Measurements from ENCODE around the gene FOXC2.

The FOXC2 gene

DNA sequence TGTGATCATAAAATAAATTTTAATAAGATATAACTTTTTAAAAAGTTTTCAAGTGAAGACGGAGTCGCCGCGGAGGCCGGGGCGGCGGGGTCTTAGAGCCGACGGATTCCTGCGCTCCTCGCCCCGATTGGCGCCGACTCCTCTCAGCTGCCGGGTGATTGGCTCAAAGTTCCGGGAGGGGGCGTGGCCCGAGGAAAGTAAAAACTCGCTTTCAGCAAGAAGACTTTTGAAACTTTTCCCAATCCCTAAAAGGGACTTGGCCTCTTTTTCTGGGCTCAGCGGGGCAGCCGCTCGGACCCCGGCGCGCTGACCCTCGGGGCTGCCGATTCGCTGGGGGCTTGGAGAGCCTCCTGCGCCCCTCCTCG is at the start of gene FOXC2:
Gene FOXC2 (plus strand): TSS at position 229 of the 365 bp plus-strand sequence. CDS start 507 bp downstream, outside the sequence.
- peak; percentile 90 for DNase-seq (ENCODE audit: low spot score)

DNA sequence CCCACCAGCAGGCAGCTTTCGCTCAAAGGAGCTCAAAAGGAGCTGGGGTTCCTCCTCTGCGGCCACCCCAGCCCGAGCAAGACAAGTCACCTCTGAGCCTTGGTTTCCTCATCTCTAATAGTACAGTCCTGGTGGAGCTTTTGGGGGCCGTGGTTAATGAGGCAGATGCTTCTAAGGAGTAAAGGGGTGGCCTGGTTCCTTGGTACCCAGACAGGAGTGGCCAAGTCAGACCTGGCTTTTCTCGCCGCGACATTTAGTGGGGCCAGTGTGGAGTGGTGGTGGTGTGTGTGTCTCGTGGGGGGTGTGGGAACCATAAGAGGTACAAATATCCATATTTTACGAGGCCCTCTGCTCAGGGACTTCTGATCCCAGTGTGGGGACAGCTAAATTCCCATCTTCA is 49.6 kb upstream of the FOXC2 start:
- no peak for DNase-seq (ENCODE audit: low spot score)

DNA sequence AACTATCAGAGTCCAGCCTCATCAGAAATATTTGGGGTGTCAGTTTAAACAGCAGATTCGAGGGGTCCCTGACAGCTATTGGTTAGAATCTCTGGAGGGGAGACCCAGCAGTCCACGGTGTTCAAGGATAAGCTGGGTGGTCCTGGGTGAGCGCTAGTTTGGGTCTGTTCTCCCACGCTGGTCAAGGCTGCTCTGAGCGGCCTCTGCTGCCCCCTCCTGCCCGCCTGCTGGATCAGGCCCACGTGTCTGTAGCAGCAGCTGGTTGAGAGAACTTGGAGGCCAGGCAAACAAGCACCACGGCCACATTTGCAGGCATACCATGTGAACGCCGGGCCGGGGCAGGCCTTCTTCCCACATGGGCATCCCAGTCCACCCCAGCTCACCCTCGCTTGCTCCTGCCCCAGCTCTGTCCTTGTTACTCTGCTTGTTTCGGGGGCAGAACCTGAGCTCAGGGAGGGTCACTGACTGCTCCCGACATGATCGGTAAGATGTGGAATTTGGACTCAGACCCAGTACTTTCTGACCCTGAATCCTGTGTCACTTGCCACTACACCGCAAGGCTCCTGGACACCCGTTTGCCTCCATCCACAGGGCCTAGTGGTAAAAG is 48.9 kb upstream of the FOXC2 start:
- peak; percentile 82 for DNase-seq (ENCODE audit: low spot score)

DNA sequence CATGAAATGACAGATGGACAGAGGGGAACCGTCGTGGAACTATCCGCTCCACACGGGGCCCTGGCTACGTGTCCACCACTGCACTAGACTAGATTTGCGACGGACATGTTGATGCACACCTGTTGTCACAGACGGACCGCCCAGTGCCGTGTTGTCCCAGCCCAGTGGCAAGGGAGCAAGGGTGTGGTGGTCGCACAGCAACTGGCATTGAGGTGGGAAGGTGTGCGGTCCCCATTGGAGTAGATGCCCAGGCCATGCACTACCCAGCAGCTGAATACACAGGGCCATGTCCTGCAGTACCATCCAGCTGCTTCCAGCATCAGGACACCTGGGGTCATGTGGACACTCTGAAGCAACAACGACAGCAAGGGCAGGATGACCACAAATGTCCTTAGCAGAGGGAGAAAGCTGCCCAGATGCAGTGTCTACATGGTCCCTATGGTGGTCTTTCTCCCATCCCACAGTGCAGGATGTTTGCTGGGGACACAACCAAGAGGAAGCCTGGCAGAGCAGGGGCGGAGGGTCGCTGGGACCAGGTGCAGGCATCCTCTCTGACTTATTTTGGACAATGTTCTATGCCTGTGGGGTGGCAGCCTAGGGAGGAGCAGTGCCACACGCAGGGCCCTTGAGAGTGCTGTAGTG is 47.5 kb upstream of the FOXC2 start:
- no peak for DNase-seq (ENCODE audit: low spot score)

DNA sequence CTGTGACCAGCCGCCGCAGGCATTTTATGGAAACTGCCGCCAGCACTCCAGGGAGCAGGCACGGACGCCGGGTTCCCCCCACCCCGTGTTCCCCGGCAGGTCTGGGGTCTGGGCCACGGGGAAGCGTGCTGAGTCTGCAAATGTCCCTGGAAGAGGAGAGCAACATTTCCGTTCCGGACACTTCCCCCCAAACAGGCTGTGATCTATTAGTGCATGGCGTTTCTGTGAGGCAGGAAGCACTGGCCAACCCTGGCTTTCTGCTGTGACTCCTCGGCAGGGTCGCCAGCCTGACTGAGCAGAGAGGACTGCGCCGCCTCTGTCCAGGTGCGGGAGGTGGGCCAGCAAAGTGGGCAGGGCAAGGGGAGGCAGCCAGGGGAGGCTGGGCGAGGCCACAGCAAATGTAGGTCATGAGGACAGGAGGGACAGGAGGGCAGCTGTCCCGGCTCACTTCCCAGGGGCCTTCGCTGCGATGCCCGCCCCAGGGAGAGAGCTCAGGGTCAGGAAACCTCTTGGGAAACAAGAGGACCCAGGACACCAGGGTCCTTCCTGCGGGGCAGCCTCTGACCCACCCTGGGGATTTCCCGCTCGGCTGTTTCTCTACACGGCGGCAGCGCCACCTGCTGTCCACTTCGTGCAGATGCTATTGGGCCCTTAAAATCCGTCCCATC is 46.8 kb upstream of the FOXC2 start:
- DNase-seq (ENCODE audit: low spot score): peak; percentile 76

DNA sequence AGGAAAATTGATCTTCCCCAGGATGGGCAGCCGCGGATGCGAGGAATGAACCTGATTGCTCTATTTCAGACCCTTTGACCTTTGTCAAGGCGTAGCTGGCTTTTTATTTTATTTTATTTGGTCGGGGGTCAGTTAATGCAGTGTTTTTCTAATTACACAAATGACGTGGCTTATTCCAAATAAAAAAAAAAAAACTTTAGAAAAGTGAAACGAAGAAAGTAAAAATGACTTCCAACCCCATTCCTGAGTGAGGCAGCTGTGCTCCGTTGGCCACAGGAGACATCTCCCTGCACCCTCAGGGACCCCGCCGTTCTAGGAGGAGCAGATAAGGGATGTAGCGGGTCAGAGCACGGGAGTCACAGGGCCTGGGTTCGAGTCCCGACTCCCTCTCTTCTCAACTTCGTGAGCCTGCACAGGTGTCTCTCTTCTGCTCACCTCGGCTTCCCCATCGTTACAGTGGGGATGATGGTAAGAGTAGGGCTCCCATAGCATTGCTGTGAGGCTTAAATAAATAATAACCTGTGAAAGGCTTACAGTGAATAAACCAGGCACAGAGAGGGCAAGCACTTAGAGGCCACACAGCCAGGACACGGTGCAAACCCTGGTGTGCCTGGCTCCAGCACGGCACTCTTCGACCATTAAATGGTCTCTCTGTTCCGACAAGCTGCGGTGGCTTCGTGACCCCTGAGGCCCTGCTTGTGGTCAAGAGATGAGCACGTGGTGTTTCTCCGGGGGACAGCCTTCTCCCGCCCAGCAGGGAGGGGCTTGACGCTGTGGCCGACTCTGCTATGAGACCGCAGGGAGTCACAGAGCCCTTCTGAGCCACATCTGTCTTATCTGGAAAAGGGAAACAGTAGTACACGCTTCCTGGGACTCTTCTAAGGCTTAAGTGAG is 46.1 kb upstream of the FOXC2 start:
- DNase-seq (ENCODE audit: low spot score): no peak

DNA sequence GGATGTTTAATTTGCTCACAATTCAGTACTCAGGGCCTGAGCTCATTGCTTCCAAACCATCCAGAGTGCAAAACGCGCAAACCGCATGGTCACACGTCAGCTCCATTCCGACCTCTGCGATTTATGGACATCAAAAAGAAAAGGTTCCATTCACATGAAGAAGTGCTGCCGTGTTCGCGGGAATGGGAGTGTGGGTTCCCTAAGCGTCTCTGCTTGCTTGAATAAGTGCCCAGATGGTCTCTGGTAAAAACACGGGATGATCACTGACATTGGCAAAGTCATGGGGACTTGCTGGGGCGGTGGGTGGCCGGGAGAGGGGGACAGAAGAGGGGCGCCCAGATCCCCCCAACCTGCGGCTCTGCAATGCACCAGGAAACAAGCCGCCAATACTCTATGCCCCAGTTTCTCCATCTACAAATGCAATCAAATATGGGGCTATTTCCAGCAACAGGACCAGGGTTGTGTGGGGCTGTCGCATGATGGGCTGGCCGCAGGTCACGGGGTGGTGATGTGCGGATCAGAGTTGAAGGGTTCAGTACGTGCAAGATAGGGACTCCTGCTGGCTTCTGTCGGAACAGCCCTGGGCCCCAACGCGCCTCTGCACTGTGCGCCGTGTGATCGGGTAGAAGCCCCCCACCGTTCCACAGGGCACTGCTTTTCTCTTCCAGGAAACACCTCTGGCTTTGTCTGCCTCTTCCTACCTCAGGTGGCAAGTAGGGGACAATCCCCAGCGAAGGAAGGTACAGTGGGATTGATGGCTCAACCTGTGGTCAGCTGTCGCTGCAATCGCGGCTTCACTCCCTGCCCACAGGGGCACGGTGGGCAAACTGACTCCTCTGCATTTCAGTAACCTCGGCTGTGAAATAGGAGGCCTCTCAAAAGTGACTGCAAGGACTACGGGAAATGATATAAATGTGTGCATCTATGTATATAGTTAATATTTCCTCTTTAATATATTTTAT is 45.1 kb upstream of the FOXC2 start:
- no peak for DNase-seq (ENCODE audit: low spot score)

DNA sequence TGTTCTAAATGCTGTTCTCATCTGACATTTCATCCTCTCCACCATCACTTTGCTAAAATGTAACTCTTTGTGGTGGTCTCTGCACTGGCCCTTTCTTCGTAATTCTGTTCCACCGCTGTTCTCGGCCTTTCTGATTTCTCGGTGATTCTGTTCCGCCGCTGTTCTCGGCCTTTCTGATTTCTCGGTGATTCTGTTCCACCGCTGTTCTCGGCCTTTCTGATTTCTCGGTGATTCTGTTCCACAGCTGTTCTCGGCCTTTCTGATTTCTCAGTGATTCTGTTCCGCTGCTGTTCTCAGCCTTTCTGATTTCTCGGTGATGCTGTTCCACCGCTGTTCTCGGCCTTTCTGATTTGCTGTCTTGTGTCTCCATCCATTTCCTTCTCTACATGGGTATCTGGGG is 44.0 kb upstream of the FOXC2 start:
- no peak for DNase-seq (ENCODE audit: low spot score)

DNA sequence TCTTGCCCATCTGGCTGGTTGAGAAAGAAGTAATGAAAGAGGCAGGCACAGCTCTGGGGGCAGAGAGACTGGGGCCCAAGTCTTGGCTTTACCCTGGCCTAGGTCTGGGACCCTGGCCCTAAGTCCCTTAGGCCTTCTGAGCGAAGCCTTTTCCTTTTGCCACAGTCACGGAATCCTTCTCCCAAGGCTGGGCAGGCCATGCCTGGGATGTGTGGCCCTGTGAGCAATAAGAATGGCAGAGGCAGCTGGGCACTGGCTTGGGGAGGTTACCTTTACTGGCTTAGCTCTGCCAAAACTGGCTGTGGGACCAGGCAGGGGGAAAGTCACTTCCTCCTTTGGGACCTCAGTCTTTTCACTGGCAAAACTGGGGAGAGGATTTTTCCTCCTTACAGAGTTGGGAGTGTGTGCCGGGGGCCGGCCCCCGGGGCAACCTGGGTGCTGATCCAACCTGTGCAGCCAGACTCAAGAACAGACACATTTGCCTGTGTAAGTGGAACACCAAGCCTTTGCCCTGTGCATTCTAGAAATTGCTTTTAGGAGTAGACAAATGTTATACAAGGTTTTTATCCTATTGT is 43.4 kb upstream of the FOXC2 start:
- no peak for DNase-seq (ENCODE audit: low spot score)

DNA sequence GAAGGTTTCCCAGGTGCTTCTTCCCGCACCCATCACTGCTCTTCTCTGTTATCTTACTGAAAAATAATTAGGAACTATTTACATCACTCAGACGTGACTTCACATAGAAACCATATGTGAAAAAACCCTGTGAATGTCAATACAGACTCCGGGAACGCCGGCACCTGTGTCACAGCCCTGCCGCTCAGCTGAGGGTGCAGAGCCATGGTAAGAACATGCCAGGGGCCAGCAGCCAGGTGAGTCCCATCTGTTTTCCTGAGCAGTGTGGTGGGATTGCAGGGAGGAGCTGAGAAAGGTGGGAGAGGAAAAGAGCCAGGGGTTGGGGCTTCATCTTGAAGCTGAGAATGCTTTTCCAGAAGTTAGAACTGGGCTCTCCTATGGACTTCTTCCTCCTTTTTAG is 42.6 kb upstream of the FOXC2 start:
- DNase-seq (ENCODE audit: low spot score): no peak

DNA sequence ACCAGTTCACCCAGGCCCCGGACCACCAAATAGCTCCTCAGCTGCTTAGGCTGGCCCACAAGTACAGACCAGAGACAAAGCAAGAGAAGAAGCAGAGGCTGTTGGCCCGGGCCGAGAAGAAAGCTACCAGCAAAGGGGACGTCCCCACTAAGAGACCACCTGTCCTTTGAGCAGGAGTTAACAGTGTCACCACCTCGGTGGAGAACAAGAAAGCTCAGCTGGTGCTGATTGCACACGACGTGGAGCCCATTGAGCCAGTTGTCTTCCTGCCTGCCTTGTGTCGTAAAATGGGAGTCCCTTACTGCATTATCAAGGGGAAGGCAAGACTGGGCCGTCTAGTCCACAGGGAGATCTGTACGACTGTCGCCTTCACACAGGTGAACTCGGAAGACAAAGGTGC is 40.9 kb upstream of the FOXC2 start:
- no peak for DNase-seq (ENCODE audit: low spot score)

DNA sequence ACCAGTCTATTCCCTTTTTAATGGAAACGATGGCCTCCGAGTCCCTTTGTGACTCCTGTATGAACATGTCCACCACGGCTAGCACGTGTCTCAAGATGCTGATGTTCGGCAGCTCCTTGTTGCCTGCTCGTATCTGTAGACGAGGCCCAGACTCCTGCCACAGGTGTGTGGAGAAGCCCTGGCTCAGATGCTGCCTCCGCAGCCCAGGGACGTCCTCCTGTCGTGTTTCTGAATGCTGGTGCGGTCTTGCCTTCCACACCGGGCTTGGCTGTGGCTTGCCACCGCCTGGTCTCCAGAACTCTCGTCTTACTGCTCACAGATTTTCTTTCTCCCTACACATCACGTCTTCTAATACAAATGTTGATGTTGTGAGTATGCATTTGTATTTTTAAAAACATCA is 39.3 kb upstream of the FOXC2 start:
- no peak for DNase-seq (ENCODE audit: low spot score)

DNA sequence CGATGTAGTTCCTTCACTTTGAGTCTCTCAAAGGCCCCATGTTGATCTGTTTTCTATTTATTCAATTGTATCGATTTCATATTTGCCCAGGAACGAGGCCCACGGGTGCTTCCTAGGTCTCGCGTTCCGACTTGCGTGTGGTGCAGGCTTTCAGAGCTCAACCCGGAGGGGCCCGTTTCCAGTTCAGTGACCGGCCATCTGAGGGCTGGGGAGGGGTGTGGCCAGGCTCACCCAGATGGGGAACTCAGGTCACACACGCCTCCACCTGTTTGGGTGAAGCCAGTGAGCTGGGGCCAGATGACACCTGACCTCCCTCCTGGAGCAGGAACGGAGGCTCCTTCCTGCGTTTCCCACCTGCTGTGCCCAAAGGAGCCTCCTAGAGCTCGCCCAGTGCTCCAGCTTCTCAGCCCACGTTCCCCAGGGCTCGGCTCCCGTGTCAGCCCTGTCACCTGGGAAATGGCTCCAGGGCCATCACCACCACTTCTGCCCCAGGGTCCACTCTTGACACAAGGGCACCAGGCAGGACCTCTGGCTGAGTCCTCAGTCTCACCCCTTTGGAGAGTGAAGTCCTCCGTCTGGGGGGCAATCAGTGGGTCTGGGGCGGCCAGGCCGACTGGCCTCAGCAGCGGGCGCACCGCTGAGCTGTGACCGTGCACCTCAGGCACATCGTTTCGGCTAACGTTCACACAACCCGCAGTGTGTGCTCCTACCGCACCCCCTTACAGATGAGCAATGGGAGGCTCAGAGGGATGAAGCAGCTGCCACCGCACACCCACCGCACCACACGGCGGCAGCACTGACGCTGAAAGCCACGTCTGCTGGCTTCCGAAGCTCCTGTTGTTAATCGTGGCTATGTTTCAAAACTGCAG is 38.3 kb upstream of the FOXC2 start:
- DNase-seq (ENCODE audit: low spot score): no peak

DNA sequence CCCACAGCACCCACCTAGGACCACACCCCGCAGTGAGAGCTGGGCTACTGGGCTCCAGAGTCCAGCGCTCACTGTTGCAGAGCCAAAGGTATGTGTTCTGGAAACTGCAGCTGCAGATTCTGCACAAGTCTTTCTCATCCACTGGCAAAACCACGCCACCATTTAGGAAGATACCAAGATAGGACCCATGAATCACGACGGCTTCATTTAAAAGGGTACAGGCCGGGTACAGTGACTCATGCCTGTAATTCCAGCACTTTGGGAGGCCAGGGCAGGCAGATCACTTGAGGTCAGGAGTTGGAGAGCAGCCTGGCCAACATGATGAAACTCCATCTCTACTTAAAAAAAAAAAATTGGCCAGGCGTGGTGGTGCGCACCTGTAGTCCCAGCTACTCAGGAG is 37.5 kb upstream of the FOXC2 start:
- no peak for DNase-seq (ENCODE audit: low spot score)

DNA sequence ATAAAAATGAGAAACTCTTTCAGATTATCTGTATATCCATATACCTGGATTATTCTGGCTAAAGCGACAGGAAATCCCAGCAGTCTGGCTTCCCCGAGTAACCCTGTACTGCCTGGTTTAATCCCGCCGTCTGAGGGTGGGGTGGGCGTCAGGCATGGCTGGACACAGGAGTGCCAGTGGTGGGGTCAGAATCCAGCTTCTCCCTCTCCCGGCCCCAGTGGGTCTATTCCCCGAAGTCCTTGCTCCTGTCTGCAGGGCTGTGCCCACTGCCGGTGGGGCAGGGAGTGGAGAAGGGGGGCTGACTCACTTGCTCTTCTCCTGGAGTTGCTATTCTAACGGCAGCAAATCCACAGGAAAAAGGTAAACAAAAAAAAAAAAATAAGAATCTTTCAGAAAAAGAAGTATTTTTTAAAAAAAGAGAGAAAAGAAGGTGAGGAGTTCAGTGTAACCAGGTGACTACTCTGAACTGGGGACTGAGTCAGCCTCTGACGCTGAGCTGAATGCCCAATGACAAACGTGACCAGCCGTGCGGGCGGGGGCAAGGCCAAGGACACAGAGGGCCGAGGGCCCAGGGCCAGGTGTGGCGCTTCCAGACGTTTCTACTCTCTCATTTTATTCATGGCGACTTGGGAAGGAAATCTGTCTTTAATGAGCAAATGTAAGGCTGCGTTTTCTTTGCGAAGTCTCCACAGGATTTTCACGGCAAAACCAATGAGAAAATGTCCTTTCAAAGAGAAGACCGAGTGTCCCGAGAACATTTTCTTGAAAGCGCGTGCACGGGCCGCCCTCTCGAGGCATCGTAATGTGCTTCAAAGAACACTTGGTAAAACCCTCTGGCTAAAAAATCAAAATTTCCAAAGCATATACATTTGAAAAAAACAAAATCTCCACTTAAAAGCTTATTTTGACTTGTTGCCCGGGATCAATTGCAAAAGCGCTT is 36.1 kb upstream of the FOXC2 start:
- DNase-seq (ENCODE audit: low spot score): no peak

DNA sequence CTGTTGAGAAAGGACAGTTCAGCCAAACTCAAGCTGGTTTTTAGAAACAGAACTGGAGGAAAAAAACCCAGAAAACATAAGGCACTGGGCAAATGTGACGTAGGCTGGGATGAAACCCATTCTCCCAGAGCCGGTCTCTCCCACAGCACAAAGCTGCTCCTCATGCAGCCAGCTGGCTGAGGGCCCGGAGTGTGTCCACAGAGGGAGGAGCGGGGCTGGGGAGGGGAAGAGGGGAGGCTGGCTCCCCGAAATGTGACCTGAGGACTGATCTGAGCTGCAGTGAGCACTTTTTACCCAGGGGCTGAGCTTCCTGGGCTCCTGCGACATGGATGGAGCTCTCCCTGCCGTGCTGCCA is 35.5 kb upstream of the FOXC2 start:
- DNase-seq (ENCODE audit: low spot score): no peak

DNA sequence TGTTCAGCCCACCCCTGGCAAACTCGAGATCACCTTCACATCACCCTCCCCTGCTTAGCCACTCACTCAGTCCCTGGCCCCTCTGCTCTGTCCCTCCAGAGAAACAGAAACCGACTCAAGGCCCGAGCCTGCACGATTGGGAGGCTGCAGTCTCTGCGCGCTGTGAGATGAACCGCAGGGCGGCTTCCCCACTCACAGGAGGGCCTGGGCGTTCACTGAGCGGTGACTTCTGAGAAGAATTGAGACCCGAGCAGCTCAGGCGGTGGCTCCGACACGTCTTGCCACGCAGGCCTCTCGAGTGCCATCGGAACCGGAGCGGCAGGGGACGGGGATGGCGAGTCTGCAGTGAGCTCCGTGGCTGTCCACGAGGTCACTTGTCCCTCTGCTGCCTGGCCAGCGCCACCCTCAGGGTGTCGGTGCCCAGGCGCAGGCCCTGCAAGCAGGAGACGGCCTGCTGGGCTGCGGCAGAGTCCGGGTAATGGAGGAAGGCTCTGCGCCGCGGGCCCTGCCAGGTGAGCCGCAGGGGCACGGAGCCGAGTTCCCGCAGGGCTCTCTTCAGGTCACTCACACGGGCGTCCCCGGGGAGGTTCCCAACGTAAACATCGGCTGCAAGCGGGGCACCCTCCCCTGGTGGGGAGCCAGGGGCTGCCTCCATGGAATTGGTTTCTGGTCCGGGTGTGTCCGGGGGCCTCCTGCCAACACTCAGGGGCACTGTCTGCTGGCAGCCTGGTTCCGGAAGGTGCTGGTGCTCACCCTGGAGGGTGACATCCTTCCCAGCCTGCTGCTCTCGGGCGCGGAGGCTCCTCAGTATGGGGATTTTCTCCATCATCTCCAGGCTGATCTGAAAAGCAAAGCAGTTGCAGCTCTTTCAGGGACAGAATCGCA is 34.7 kb upstream of the FOXC2 start:
- DNase-seq (ENCODE audit: low spot score): no peak

DNA sequence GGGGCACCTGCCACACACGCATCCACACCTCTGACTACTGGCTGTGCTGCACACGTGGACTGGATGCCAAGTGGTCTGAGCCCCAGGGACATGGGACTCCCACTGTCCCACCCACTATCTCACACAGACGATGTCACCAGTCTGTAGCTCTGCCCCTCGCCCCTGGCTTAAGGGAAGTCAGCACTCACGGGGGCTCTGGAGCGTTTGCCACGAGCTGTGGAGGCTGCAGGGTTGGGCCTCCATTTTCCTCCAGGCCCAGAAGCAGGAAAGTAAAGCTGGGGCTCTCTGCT is 34.2 kb upstream of the FOXC2 start:
- no peak for DNase-seq (ENCODE audit: low spot score)
